Astrocyte (in vitro differentiated cells and primary cell): ENCODE results near the gene DCTPP1. TPM values are rescaled to one million over a fixed set of nuclear protein-coding genes. Genes with fewer than 3 reads are reported as not detected.

Experiments
- DNase-seq: peaks from one replicate; pipeline ENCODE4 v3.0.0-alpha.2; 2010; ENCODE audit warnings: low read depth
- FAIRE-seq: peaks from 2 replicates; lab custom pipeline; 2011; peaks lifted over from hg19 to GRCh38; lab: Jason Lieb, UNC
- H2AFZ ChIP-seq: 2 replicates; pipeline ENCODE4 v1.6.0; 2012; ENCODE audit warnings: low read depth, low read length, inconsistent platforms
- H3K27ac ChIP-seq: 2 replicates; pipeline ENCODE4 v1.5.1; 2011; ENCODE audit warnings: low read depth, low read length, inconsistent platforms
- H3K27me3 ChIP-seq: 2 replicates; pipeline ENCODE4 v1.6.0; 2011; ENCODE audit warnings: low read length, inconsistent platforms; ENCODE audit not compliant: insufficient read depth
- H3K36me3 ChIP-seq: 2 replicates; pipeline ENCODE4 v1.5.1; 2011; ENCODE audit warnings: low read length, inconsistent platforms; ENCODE audit not compliant: insufficient read depth
- H3K4me1 ChIP-seq: 2 replicates; pipeline ENCODE4 v1.5.1; 2011; ENCODE audit warnings: low read length, inconsistent platforms; ENCODE audit not compliant: insufficient read depth
- H3K4me2 ChIP-seq: 2 replicates; pipeline ENCODE4 v1.6.0; 2012; ENCODE audit warnings: low read length, inconsistent platforms
- H3K4me3 ChIP-seq: 2 replicates; pipeline ENCODE4 v1.5.1; 2011; ENCODE audit warnings: low read depth, mild to moderate bottlenecking, low read length, inconsistent platforms; ENCODE audit not compliant: insufficient read depth
- H3K79me2 ChIP-seq: 2 replicates; pipeline ENCODE4 v1.6.0; 2012; ENCODE audit warnings: mild to moderate bottlenecking, low read length, inconsistent platforms; ENCODE audit not compliant: insufficient read depth
- H3K9ac ChIP-seq: 2 replicates; pipeline ENCODE4 v1.6.0; 2012; ENCODE audit warnings: mild to moderate bottlenecking, low read length, inconsistent platforms
- H3K9me3 ChIP-seq: 2 replicates; pipeline ENCODE4 v1.5.1; 2012; ENCODE audit warnings: low read depth, mild to moderate bottlenecking, low read length, inconsistent platforms; ENCODE audit not compliant: insufficient read depth
- H4K20me1 ChIP-seq: 2 replicates; pipeline ENCODE4 v1.6.0; 2012; ENCODE audit warnings: low read length, inconsistent platforms; ENCODE audit not compliant: insufficient read depth
- H3K27ac Mint-ChIP-seq: one replicate; pipeline ENCODE4 v1.8.0; 2021; ENCODE audit warnings: mild to moderate bottlenecking, mixed read lengths; ENCODE audit not compliant: unreplicated experiment
- H3K27me3 Mint-ChIP-seq: one replicate; pipeline ENCODE4 v1.8.0; 2021; ENCODE audit warnings: low read depth, mixed read lengths; ENCODE audit not compliant: unreplicated experiment
- H3K36me3 Mint-ChIP-seq: one replicate; pipeline ENCODE4 v1.8.0; 2021; ENCODE audit warnings: low read depth, mixed read lengths; ENCODE audit not compliant: unreplicated experiment
- H3K4me1 Mint-ChIP-seq: one replicate; pipeline ENCODE4 v1.8.0; 2021; ENCODE audit warnings: low read depth, mixed read lengths; ENCODE audit not compliant: unreplicated experiment
- H3K4me3 Mint-ChIP-seq: one replicate; pipeline ENCODE4 v1.8.0; 2021; ENCODE audit warnings: mild to moderate bottlenecking, moderate library complexity, mixed read lengths; ENCODE audit not compliant: unreplicated experiment
- H3K9me3 Mint-ChIP-seq: one replicate; pipeline ENCODE4 v1.8.0; 2021; ENCODE audit warnings: mild to moderate bottlenecking, mixed read lengths; ENCODE audit not compliant: unreplicated experiment
- EZH2 ChIP-seq: IDR thresholded peaks from 2 replicates; pipeline ENCODE4 v1.6.1; 2012; ENCODE audit warnings: mild to moderate bottlenecking, low read length, inconsistent platforms; ENCODE audit not compliant: insufficient read depth
- total RNA-seq: library from RNA; stranded (reverse); gene quantifications from 2 replicates; pipeline ENCODE4 v1.2.1, GENCODE V29; 2021
- TF ChIP-seq, protein P1 (sequence below): IDR thresholded peaks from 2 replicates; pipeline ENCODE4 v1.5.1; 2011; ENCODE audit warnings: low read depth, mild to moderate bottlenecking, inconsistent platforms, low read length, moderate library complexity; ENCODE audit not compliant: insufficient read depth

DCTPP1 gene
- total RNA-seq, 1 donor from 2014 or later, result 36.5 TPM

DNA sequence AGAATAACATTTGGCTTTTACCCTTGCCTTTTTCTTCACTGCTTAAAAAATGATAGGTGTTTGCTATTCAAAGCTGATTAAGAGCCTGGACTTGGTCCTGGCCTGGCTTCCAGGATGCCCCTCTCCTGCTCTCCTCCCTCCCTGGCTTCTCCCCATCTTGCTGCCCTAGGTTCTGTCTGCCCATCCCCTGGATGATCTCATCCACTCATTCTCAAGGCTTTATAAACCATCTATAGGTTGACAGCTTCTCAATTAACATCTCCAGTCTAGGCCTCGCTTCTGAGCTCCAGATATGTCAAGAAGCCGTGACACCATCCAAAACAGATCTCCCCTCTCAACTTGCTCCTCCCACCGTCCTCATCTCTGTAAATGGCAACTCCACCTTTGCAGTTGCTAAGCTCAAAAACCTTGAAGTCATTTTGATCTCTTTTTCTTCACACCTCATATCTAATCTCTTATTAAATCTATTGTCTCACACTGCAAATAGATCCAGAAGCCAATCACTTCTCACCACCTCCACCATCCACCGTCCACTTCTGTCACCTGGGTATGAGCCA lies 13.7 kb downstream of the DCTPP1 start:
- H4K20me1 ChIP-seq, result peaks cover 51% of the 10 kb centered on the region
- no peak overlapping the region for H3K27ac ChIP-seq
- no peaks in the 10 kb centered on the region for H3K4me1 ChIP-seq
- peaks cover 9% of the 10 kb centered on the region for H3K36me3 ChIP-seq
- peaks cover 22% of the 10 kb centered on the region for H3K79me2 ChIP-seq
- no peak overlapping the region for H3K27ac Mint-ChIP-seq
- H2AFZ ChIP-seq, result no peak overlapping the region
- peaks cover 20% of the 10 kb centered on the region for H3K36me3 Mint-ChIP-seq
- H3K4me3 ChIP-seq, result no peak overlapping the region
- H3K27me3 Mint-ChIP-seq, result no peaks in the 10 kb centered on the region
- no peak overlapping the region for H3K4me3 Mint-ChIP-seq
- FAIRE-seq, result no peak
- no peaks in the 10 kb centered on the region for H3K9me3 ChIP-seq
- H3K9me3 Mint-ChIP-seq, result no peaks in the 10 kb centered on the region
- no peak overlapping the region for H3K9ac ChIP-seq
- no peak for TF ChIP-seq EZH2
- TF ChIP-seq, protein P1, sequence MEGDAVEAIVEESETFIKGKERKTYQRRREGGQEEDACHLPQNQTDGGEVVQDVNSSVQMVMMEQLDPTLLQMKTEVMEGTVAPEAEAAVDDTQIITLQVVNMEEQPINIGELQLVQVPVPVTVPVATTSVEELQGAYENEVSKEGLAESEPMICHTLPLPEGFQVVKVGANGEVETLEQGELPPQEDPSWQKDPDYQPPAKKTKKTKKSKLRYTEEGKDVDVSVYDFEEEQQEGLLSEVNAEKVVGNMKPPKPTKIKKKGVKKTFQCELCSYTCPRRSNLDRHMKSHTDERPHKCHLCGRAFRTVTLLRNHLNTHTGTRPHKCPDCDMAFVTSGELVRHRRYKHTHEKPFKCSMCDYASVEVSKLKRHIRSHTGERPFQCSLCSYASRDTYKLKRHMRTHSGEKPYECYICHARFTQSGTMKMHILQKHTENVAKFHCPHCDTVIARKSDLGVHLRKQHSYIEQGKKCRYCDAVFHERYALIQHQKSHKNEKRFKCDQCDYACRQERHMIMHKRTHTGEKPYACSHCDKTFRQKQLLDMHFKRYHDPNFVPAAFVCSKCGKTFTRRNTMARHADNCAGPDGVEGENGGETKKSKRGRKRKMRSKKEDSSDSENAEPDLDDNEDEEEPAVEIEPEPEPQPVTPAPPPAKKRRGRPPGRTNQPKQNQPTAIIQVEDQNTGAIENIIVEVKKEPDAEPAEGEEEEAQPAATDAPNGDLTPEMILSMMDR, result no peak
- H3K27me3 ChIP-seq, result no peaks in the 10 kb centered on the region
- DNase-seq, result no peak
- H3K4me1 Mint-ChIP-seq, result peaks cover 7% of the 10 kb centered on the region
- H3K4me2 ChIP-seq, result no peak overlapping the region

DNA sequence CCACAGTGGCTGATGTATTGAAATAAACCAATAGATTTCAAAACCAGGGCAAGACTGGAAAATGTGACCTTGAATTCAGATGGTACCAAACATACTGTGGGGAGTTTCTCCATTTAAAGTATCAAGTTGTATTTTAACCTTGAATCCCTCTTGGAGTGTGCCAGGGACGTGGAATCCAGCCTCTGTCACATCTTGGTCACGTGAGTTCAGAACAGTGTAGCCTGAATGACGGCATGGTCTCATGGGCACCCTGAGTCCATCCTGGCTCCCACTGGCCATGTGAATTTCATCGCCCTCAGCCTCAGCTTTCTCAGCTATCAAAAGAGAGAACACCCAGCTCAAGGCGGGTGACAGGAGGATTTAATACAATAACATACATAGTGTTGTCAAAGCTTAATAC lies 15.7 kb downstream of the DCTPP1 start:
- no peak overlapping the region for H3K27ac Mint-ChIP-seq
- no peak overlapping the region for H3K9ac ChIP-seq
- peaks cover 33% of the 10 kb centered on the region for H3K79me2 ChIP-seq
- no peak overlapping the region for H3K27ac ChIP-seq
- no peak overlapping the region for H3K4me2 ChIP-seq
- no peak overlapping the region for H2AFZ ChIP-seq
- no peaks in the 10 kb centered on the region for H3K9me3 Mint-ChIP-seq
- DNase-seq, result no peak
- H3K27me3 Mint-ChIP-seq, result no peaks in the 10 kb centered on the region
- peaks cover 14% of the 10 kb centered on the region for H3K36me3 Mint-ChIP-seq
- no peaks in the 10 kb centered on the region for H3K9me3 ChIP-seq
- H4K20me1 ChIP-seq, result peaks cover 56% of the 10 kb centered on the region
- no peaks in the 10 kb centered on the region for H3K27me3 ChIP-seq
- TF ChIP-seq EZH2, result no peak
- TF ChIP-seq, protein P1, result no peak
- no peak overlapping the region for H3K4me3 ChIP-seq
- H3K36me3 ChIP-seq, result peaks cover 14% of the 10 kb centered on the region
- H3K4me3 Mint-ChIP-seq, result no peak overlapping the region
- FAIRE-seq, result no peak
- H3K4me1 Mint-ChIP-seq, result peaks cover 10% of the 10 kb centered on the region
- H3K4me1 ChIP-seq, result peaks cover 5% of the 10 kb centered on the region

DNA sequence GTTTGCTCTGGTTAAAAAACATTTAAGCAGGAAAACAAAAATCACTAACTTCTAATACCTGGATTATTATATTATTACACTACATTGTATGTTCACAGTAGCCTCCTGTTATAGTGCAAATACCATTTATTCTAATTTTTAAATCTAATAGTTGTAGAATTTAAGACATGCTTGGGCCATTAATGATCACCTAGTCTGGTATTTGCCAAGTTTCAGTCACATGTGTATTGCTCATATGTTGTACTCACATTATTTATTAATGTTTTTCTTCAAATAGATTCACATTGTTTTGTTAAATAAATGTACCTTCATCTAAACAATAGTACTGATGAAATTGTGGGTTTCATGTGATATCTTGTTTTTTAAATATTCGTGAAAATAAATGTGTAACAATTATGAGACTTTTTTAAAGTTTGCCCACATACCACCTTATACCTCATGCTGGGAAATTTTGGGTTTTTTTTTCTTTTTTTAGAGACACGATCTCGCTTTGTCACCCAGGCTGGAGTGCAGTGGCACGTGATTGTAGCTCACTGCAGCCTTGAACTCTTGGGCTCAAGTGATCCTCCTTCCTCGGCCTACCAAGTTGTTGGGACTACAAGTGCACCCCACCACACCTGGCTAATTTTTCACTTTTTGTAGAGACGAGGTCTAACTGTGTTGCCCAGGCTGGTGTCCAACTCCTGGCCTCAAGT lies 16.6 kb downstream of the DCTPP1 start:
- Histone ChIP-seq H3K4me3 (no peak overlapping the region), H4K20me1 (peaks cover 64% of the 10 kb centered on the region), H3K79me2 (peaks cover 39% of the 10 kb centered on the region), H3K9ac (no peak overlapping the region), H3K9me3 (no peaks in the 10 kb centered on the region), H3K27ac (no peak overlapping the region), H2AFZ (no peak overlapping the region), H3K4me2 (no peak overlapping the region), H3K27me3 (no peaks in the 10 kb centered on the region), H3K4me1 (peaks cover 13% of the 10 kb centered on the region), H3K36me3 (peaks cover 14% of the 10 kb centered on the region)
- no peaks in the 10 kb centered on the region for H3K27me3 Mint-ChIP-seq
- no peak for TF ChIP-seq EZH2
- TF ChIP-seq, protein P1, result no peak
- DNase-seq (no peak), FAIRE-seq (no peak)
- no peak overlapping the region for H3K4me3 Mint-ChIP-seq
- peaks cover 9% of the 10 kb centered on the region for H3K36me3 Mint-ChIP-seq
- H3K9me3 Mint-ChIP-seq, result no peaks in the 10 kb centered on the region
- H3K27ac Mint-ChIP-seq, result peak overlapping the region; percentile 9
- peaks cover 14% of the 10 kb centered on the region for H3K4me1 Mint-ChIP-seq
